Panc1 (cell line): ENCODE measurements around the gene TBC1D22A. TPM values are rescaled to one million over a fixed set of nuclear protein-coding genes. Genes with fewer than 3 reads are reported as not detected.

ENCODE experiments used
- ATAC-seq: fragments of 200-7000 bp; cut with Tn5 transposase; 2 replicates; pipeline ENCODE4 v1.9.1; 2020; ENCODE audit warnings: mild to moderate bottlenecking, moderate library complexity
- BruUV-seq: library from RNA; stranded (reverse); fragments of 400-500 nt; replicated peaks from 2 replicates; lab custom pipeline; 2021; lab: Mats Ljungman, UMichigan
- CTCF ChIA-PET: fragments of 300-600 bp; sonication (Branson Sonifier 250); formaldehyde crosslinking; loops from one replicate; lab custom pipeline; 2022; ENCODE audit warnings: antibody characterized with exemption; lab: Charles Lee
- POLR2A ChIA-PET: fragments of 300-600 bp; sonication (Branson Sonifier 250); formaldehyde crosslinking; loops from one replicate; lab custom pipeline; 2022; ENCODE audit warnings: antibody characterized with exemption; lab: Charles Lee
- DNase-seq: peaks from one replicate; pipeline ENCODE4 v3.0.0-alpha.2; 2010; ENCODE audit warnings: low read depth, low spot score
- H3K27ac ChIP-seq: 2 replicates; pipeline ENCODE4 v1.5.1; 2011; ENCODE audit warnings: mild to moderate bottlenecking, low read length, inconsistent platforms
- H3K27me3 ChIP-seq: fragments of 200-500 bp; sonication (Bioruptor generic); 2 replicates; pipeline ENCODE4 v1.6.0; 2014; ENCODE audit warnings: low read length, inconsistent platforms; ENCODE audit not compliant: control insufficient read depth, insufficient read depth
- H3K36me3 ChIP-seq: fragments of 200-500 bp; sonication (Bioruptor generic); 2 replicates; pipeline ENCODE4 v1.5.1; 2014; ENCODE audit warnings: inconsistent platforms, mild to moderate bottlenecking, low read length, moderate library complexity; ENCODE audit not compliant: control insufficient read depth, insufficient read depth
- H3K4me1 ChIP-seq: 2 replicates; pipeline ENCODE4 v1.5.1; 2011; ENCODE audit warnings: inconsistent platforms, mild to moderate bottlenecking, low read length, moderate library complexity; ENCODE audit not compliant: control insufficient read depth, insufficient read depth
- H3K4me3 ChIP-seq, 2 experiments: 2 replicates each; pipeline ENCODE4 v1.5.1; 2011 to 2012; ENCODE audit warnings: low read depth in 2 of 2, low read length in 2 of 2, mild to moderate bottlenecking in 2 of 2, inconsistent platforms in 1 of 2, moderate library complexity in 1 of 2
- H3K9me3 ChIP-seq: fragments of 200-500 bp; sonication (Bioruptor generic); 2 replicates; pipeline ENCODE4 v1.5.1; 2014; ENCODE audit warnings: low read depth, mild to moderate bottlenecking, inconsistent platforms, low read length, moderate library complexity; ENCODE audit not compliant: control insufficient read depth, insufficient read depth
- CTCF ChIP-seq: fragments of 450-650 bp; IDR thresholded peaks from 2 replicates; pipeline ENCODE4 v1.5.1; 2017; ENCODE audit warnings: mild to moderate bottlenecking
- POLR2AphosphoS5 ChIP-seq: IDR thresholded peaks from 2 replicates; pipeline ENCODE4 v1.6.1; 2012; ENCODE audit warnings: mild to moderate bottlenecking, low read depth, low read length, moderate library complexity
- REST ChIP-seq, 2 experiments: IDR thresholded peaks; 2 replicates each; pipeline ENCODE4 v1.6.1; 2011 to 2012; ENCODE audit warnings: low read depth in 2 of 2, control low read depth in 1 of 2, low read length in 1 of 2, mild to moderate bottlenecking in 1 of 2, moderate library complexity in 1 of 2; ENCODE audit not compliant: insufficient read depth in 1 of 2
- SIN3A ChIP-seq: IDR thresholded peaks from 2 replicates; pipeline ENCODE4 v1.6.1; 2012; ENCODE audit warnings: low read depth, mild to moderate bottlenecking, low read length, moderate library complexity, borderline replicate concordance; ENCODE audit not compliant: insufficient read depth
- TCF7L2 ChIP-seq: IDR thresholded peaks from 2 replicates; pipeline ENCODE4 v1.6.1; 2011; ENCODE audit warnings: mild to moderate bottlenecking, low read depth, low read length, inconsistent platforms
- in situ Hi-C: cut with HindIII; loops from 2 replicates; pipeline ENCODE4 v1.10.0; 2016; ENCODE audit warnings: low sequenced_read_pairs, low pct_unique_long_range_greater_than_20kb
- intact Hi-C: fragments of 100-400 bp; cut with micrococcal nuclease; formaldehyde crosslinking; loops from one replicate; pipeline ENCODE4 v1.10.0; 2022; ENCODE audit not compliant: unreplicated experiment
- total RNA-seq: library from RNA; stranded (reverse); gene quantifications from one replicate; pipeline ENCODE4 v1.2.1, GENCODE V29; 2021; ENCODE audit not compliant: unreplicated experiment

TBC1D22A gene
- total RNA-seq, 1 experiment from 2014 or later = 28.7 TPM

- no peak for ATAC-seq
- Histone ChIP-seq H3K27me3 (no peaks in the 10 kb centered on the region), H3K36me3 (no peaks in the 10 kb centered on the region), H3K4me3 (no peak overlapping the region), H3K27ac (no peak overlapping the region), H3K4me1 (peaks cover 6% of the 10 kb centered on the region), H3K9me3 (no peaks in the 10 kb centered on the region)
- no peak for DNase-seq
- no TSS peak for BruUV-seq
- ChIA-PET POLR2A (no interaction called here), CTCF (no interaction called here)
- in situ Hi-C loops = no loop called here
- intact Hi-C loops = no loop called here
- TF ChIP-seq TCF7L2 = no peak
- no peak for TF ChIP-seq POLR2AphosphoS5
- no peak for TF ChIP-seq REST (IDR thresholded peaks at IDR 0.05; ENCODE audit: insufficient read depth in 1 of 2, low read depth in 2 of 2, low read length in 1 of 2)
- TF ChIP-seq SIN3A = no peak
- TF ChIP-seq CTCF = no peak
Measured at GRCh38 chr22:46795845-46796565, 33.6 kb downstream of the TBC1D22A start.

DNA sequence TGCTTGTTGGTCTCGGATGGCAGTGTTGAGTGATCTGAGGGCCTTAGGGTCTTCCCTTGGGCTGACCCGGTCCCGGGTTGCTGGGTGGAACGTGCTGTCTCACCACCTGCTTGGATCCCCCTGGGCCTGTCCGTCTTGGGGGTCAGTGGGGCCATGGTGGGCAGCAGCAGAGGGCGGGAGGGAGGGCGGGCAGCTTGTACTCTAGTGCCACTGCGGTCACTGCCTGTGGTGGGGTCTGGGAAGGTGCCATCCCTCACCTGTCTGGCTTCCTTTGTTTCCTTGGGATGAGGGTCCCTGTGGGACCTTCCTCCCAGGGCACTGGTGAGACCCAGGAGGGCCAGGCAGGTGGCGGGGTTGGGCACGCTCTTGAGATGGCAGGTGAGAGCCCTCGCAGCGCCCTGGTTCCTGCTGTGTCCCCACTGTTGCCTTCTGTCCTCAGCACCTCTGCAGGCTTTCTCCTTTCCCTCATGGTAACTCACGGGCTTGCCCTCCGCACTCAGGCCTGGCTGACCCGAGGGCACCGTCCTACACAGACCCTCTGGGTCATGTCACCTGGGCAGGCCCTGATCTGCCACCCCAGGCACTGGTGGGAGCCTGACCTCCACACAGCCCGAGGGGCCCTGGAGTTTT lies 34.2 kb downstream of the TBC1D22A start:
- BruUV-seq = no TSS peak
- intact Hi-C loops = no loop called here
- DNase-seq (no peak), ATAC-seq (no peak)
- H3K36me3 ChIP-seq = no peaks in the 10 kb centered on the region
- H3K9me3 ChIP-seq = no peaks in the 10 kb centered on the region
- peaks cover 6% of the 10 kb centered on the region for H3K4me1 ChIP-seq
- H3K27me3 ChIP-seq = no peaks in the 10 kb centered on the region
- ChIA-PET CTCF (no interaction called here), POLR2A (no interaction called here)
- in situ Hi-C loops = no loop called here
- H3K27ac ChIP-seq = no peak overlapping the region
- no peak overlapping the region for H3K4me3 ChIP-seq
- TF ChIP-seq CTCF (no peak), TCF7L2 (no peak), REST (IDR thresholded peaks at IDR 0.05; ENCODE audit: insufficient read depth in 1 of 2, low read depth in 2 of 2, low read length in 1 of 2) (no peak), SIN3A (no peak), POLR2AphosphoS5 (no peak)
